OCI-LY7 (cell line): ENCODE data around the gene PLEKHG7. TPM values are rescaled to one million over a fixed set of nuclear protein-coding genes. Genes with fewer than 3 reads are reported as not detected.

Source experiments
- BruUV-seq: library from RNA; stranded (reverse); fragments of 400-500 nt; replicated peaks from 2 replicates; lab custom pipeline; 2021; lab: Mats Ljungman, UMichigan
- CTCF ChIA-PET: fragments of 300-600 bp; sonication (Branson Sonifier 250); formaldehyde crosslinking; loops from one replicate; lab custom pipeline; 2022; ENCODE audit warnings: antibody characterized with exemption; ENCODE audit not compliant: unreplicated experiment; lab: Charles Lee
- POLR2A ChIA-PET: fragments of 300-600 bp; sonication (Branson Sonifier 250); formaldehyde crosslinking; loops from one replicate; lab custom pipeline; 2022; ENCODE audit warnings: antibody characterized with exemption; lab: Charles Lee
- DNase-seq: peaks from one replicate; pipeline ENCODE4 v3.0.0-alpha.2; 2015; ENCODE audit warnings: low spot score
- H2AFZ ChIP-seq: fragments of 200-600 bp; sonication (generic), shearing (Covaris generic); 2 replicates; pipeline ENCODE4 v1.6.1; 2014; ENCODE audit warnings: mild to moderate bottlenecking, antibody characterized with exemption, low read length, moderate library complexity
- H3K27ac ChIP-seq: fragments of 200-600 bp; sonication (generic); 2 replicates; pipeline ENCODE4 v1.5.1; 2014; ENCODE audit warnings: mixed run types, low read depth, mild to moderate bottlenecking, moderate library complexity, low read length, inconsistent platforms; ENCODE audit not compliant: poor library complexity, severe bottlenecking
- H3K36me3 ChIP-seq: fragments of 200-600 bp; sonication (generic); 2 replicates; pipeline ENCODE4 v1.6.1; 2014; ENCODE audit warnings: mild to moderate bottlenecking, antibody characterized with exemption, low read length, moderate library complexity, mixed read lengths; ENCODE audit not compliant: insufficient read depth
- H3K4me1 ChIP-seq: fragments of 200-600 bp; sonication (generic); 2 replicates; pipeline ENCODE4 v1.5.1; 2014; ENCODE audit warnings: mild to moderate bottlenecking, low read length; ENCODE audit not compliant: insufficient read depth, poor library complexity, severe bottlenecking
- H3K4me2 ChIP-seq: fragments of 200-600 bp; sonication (generic); 2 replicates; pipeline ENCODE4 v1.6.1; 2014; ENCODE audit warnings: mild to moderate bottlenecking, low read length
- H3K4me3 ChIP-seq: fragments of 200-600 bp; sonication (generic); 2 replicates; pipeline ENCODE4 v1.5.1; 2014; ENCODE audit warnings: mild to moderate bottlenecking, low read depth, low read length; ENCODE audit not compliant: poor library complexity, severe bottlenecking
- H3K79me2 ChIP-seq: fragments of 200-600 bp; sonication (generic); 2 replicates; pipeline ENCODE4 v1.6.1; 2016; ENCODE audit warnings: low read depth, mild to moderate bottlenecking, low read length, moderate library complexity, mixed read lengths; ENCODE audit not compliant: insufficient read depth
- H3K9me2 ChIP-seq: fragments of 200-600 bp; sonication (generic); 2 replicates; pipeline ENCODE4 v1.6.1; 2016; ENCODE audit warnings: mild to moderate bottlenecking, low read length, mixed read lengths; ENCODE audit not compliant: insufficient read depth
- H3K9me3 ChIP-seq: fragments of 200-600 bp; sonication (generic); 2 replicates; pipeline ENCODE4 v1.6.1; 2014; ENCODE audit warnings: mild to moderate bottlenecking, mixed run types, low read length, mixed read lengths
- H4K20me1 ChIP-seq: fragments of 200-600 bp; sonication (generic); 2 replicates; pipeline ENCODE4 v1.6.1; 2014; ENCODE audit warnings: mild to moderate bottlenecking, antibody characterized with exemption, low read length, moderate library complexity, mixed read lengths; ENCODE audit not compliant: insufficient read depth
- CTCF ChIP-seq: fragments of 200-600 bp; sonication (generic); conservative IDR thresholded peaks from 2 replicates; pipeline ENCODE4 v1.5.1; 2014; ENCODE audit warnings: mild to moderate bottlenecking, antibody characterized with exemption, low read length, moderate library complexity, mixed read lengths
- EZH2phosphoT487 ChIP-seq: fragments of 200-600 bp; sonication (generic); IDR thresholded peaks from 2 replicates; pipeline ENCODE4 v1.6.1; 2018; ENCODE audit warnings: low read depth, borderline replicate concordance, mild to moderate bottlenecking, mixed run types, antibody characterized with exemption, low read length, moderate library complexity, mixed read lengths
- intact Hi-C: fragments of 100-400 bp; cut with micrococcal nuclease; formaldehyde crosslinking; loops from one replicate; pipeline ENCODE4 v1.10.0; 2022; ENCODE audit not compliant: unreplicated experiment
- total RNA-seq, 2 experiments: library from RNA; depleted of rRNA in 1 of 2; stranded (reverse); fragments of >200 nt in 1 of 2; shearing (Covaris generic) in 1 of 2; gene quantifications; 2 replicates each; pipeline ENCODE4 v1.2.3, GENCODE V29; 2014 to 2022

PLEKHG7 gene
- total RNA-seq, 2 experiments from 2014 or later: 0.29 TPM; not detected in 1

GRCh38 chr12:92695577-92695976 is 7.2 kb upstream of the PLEKHG7 start:
- no TSS peak for BruUV-seq
- Histone ChIP-seq H4K20me1 (no peaks in the 10 kb centered on the region), H3K79me2 (no peaks in the 10 kb centered on the region), H3K4me3 (no peak overlapping the region), H3K4me2 (no peak overlapping the region), H2AFZ (no peak overlapping the region), H3K9me2 (no peaks in the 10 kb centered on the region), H3K27ac (no peak overlapping the region), H3K4me1 (no peaks in the 10 kb centered on the region), H3K36me3 (no peaks in the 10 kb centered on the region), H3K9me3 (no peaks in the 10 kb centered on the region)
- ChIA-PET CTCF (no interaction called here), POLR2A (no interaction called here)
- DNase-seq: no peak
- intact Hi-C loops: no loop called here
- TF ChIP-seq EZH2phosphoT487 (no peak), CTCF (no peak)

GRCh38 chr12:92696216-92696615 is 6.6 kb upstream of the PLEKHG7 start:
- no peaks in the 10 kb centered on the region for H4K20me1 ChIP-seq
- no peaks in the 10 kb centered on the region for H3K36me3 ChIP-seq
- H3K79me2 ChIP-seq: no peaks in the 10 kb centered on the region
- H3K4me1 ChIP-seq: no peaks in the 10 kb centered on the region
- no TSS peak for BruUV-seq
- ChIA-PET POLR2A (interaction anchor here (1.0 kb wide), 1 partner anchor 40 kb away, joined by 3 read pairs; no protein-coding TSS in a partner anchor), CTCF (no interaction called here)
- no peak for DNase-seq
- intact Hi-C loops: no loop called here
- TF ChIP-seq CTCF (no peak), EZH2phosphoT487 (no peak)
- no peak overlapping the region for H3K4me2 ChIP-seq
- H3K9me2 ChIP-seq: no peaks in the 10 kb centered on the region
- H3K4me3 ChIP-seq: no peak overlapping the region
- no peak overlapping the region for H3K27ac ChIP-seq
- H2AFZ ChIP-seq: no peak overlapping the region
- H3K9me3 ChIP-seq: no peaks in the 10 kb centered on the region

GRCh38 chr12:92698474-92698873 is 4.3 kb upstream of the PLEKHG7 start:
- ChIA-PET POLR2A (no interaction called here), CTCF (no interaction called here)
- H3K4me1 ChIP-seq: peaks cover 8% of the 10 kb centered on the region

More at GRCh38 chr12:92698474-92698873, 4.3 kb upstream of the PLEKHG7 start:
- no peaks in the 10 kb centered on the region for H3K9me3 ChIP-seq
- H4K20me1 ChIP-seq: no peaks in the 10 kb centered on the region
- DNase-seq: no peak
- no peak overlapping the region for H3K27ac ChIP-seq
- no peaks in the 10 kb centered on the region for H3K79me2 ChIP-seq
- no peak overlapping the region for H3K4me2 ChIP-seq
- intact Hi-C loops: no loop called here
- H3K4me3 ChIP-seq: no peak overlapping the region
- no TSS peak for BruUV-seq
- H2AFZ ChIP-seq: no peak overlapping the region
- TF ChIP-seq CTCF: no peak
- TF ChIP-seq EZH2phosphoT487: no peak
- H3K36me3 ChIP-seq: no peaks in the 10 kb centered on the region
- no peaks in the 10 kb centered on the region for H3K9me2 ChIP-seq
